ENCODE data around the gene SEC14L5.
A peak's percentile ranks its signal among the peaks of the same experiment; 100 is the strongest.

The SEC14L5 gene

DNA sequence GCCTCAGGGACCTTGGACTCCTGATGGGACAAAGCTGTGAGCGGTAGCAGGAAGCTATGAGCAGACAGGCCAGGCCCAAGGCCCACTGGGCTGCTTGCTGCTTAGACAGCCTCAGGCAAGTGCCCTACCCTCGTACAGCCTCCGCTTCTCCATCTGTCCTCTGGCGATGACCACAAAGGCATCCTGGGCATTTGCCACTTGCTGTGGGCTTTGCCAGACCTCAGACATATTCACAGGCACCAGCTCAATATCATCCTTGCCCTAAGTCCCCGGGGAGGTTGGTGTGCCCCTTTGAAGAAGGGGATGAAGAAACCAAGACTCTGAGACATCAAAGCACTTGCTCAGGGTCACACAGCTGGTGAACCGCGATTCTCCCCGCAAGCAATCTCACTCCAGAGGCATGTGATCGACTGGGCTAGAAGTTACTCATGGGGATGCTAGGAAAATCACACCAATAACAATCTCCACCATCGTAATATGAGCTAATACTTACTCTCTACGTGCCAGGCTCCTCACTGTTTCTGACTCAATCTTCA, 42.8 kb upstream of the SEC14L5 start:
- Histone ChIP-seq H3K36me3 (replicated peaks in 1 of 2; ENCODE audit: control insufficient read depth in 2 of 2, insufficient read depth in 2 of 2, low read length in 2 of 2) (no peaks in the 10 kb centered on the region), H3K27ac (replicated peaks; ENCODE audit: low read length) (no peak overlapping the region), H2BK5ac (ENCODE audit: low read length) (no peak overlapping the region)

DNA sequence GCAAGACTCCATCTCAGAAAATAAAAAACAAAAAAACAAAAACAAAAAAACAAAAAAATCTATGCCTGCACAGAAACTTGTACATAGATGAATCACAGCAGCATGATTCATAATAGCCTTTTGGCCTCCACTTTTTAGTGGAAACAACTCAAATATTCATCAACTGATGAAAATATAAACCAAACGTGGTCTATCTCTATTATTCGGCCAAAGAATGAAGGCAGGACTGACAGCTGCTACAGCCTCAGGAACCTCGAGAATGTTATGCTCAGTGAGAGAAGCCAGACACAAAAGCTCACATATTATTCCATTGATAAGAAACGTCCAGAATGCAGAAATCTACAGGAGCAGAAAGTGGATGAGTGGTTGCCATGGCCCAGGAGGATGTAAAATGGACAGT, 41.0 kb upstream of the SEC14L5 start:
- H3K4me1 ChIP-seq (ENCODE audit: control insufficient read depth in 2 of 2, insufficient read depth in 1 of 2, low read depth in 1 of 2, low read length in 2 of 2) = peaks cover 0 to 11% of the 10 kb centered on the region in 2 donors
- no peak overlapping the region for H2BK12ac ChIP-seq (ENCODE audit: low read length)
- H3K36me3 ChIP-seq (replicated peaks in 1 of 2; ENCODE audit: control insufficient read depth in 2 of 2, insufficient read depth in 2 of 2, low read length in 2 of 2) = no peaks in the 10 kb centered on the region
- H3K27me3 ChIP-seq (ENCODE audit: control insufficient read depth in 3 of 3, insufficient read depth in 3 of 3, low read depth in 1 of 3, low read length in 3 of 3) = peaks cover 0 to 2% (median 1%) of the 10 kb centered on the region in 3 experiments
- H3K27ac ChIP-seq (replicated peaks; ENCODE audit: low read length) = no peak overlapping the region
- H2AFZ ChIP-seq (ENCODE audit: low read length) = no peak overlapping the region
- no peak overlapping the region for H2AK5ac ChIP-seq (ENCODE audit: low read depth, low read length)
- no peak overlapping the region for H3K9ac ChIP-seq (ENCODE audit: low read depth, low read length, poor library complexity)
- no peak overlapping the region for H4K91ac ChIP-seq (ENCODE audit: low read depth, low read length, poor library complexity)
- H3K9me3 ChIP-seq (replicated peaks in 1 of 2; ENCODE audit: control insufficient read depth in 2 of 2, insufficient read depth in 1 of 2, low read depth in 1 of 2, low read length in 2 of 2) = no peaks in the 10 kb centered on the region
- H3K14ac ChIP-seq (ENCODE audit: low read length) = no peak overlapping the region
- H3K18ac ChIP-seq (ENCODE audit: low read length) = no peak overlapping the region
- no peak overlapping the region for H3K23ac ChIP-seq (ENCODE audit: low read depth, low read length, poor library complexity)
- no peak overlapping the region for H2BK15ac ChIP-seq (ENCODE audit: low read length)
- H2BK120ac ChIP-seq (ENCODE audit: low read depth, low read length) = no peak overlapping the region
- no CpG with 5 or more reads among the region's 4 CpGs for WGBS, 2 donors (ENCODE audit: extremely low coverage in 2 of 2, insufficient read length in 2 of 2, insufficient replicate concordance in 1 of 2)
- H3K4ac ChIP-seq (ENCODE audit: low read length) = no peak overlapping the region
- no peak overlapping the region for H4K8ac ChIP-seq (ENCODE audit: low read depth, low read length)
- H3K4me2 ChIP-seq (ENCODE audit: insufficient read depth, low read length, poor library complexity, severe bottlenecking) = no peak overlapping the region
- no peaks in the 10 kb centered on the region for H3K79me1 ChIP-seq (ENCODE audit: low read depth, low read length)
- no peak for DNase-seq (ENCODE audit: low spot score)
- H2BK5ac ChIP-seq (ENCODE audit: low read length) = no peak overlapping the region
- H3K4me3 ChIP-seq (ENCODE audit: low read length in 2 of 2) = no peak overlapping the region

More for the DNA sequence above, 42.8 kb upstream of the SEC14L5 start:
- Histone ChIP-seq H3K14ac (ENCODE audit: low read length) (no peak overlapping the region), H4K8ac (ENCODE audit: low read depth, low read length) (no peak overlapping the region), H2BK15ac (ENCODE audit: low read length) (no peak overlapping the region), H2BK120ac (ENCODE audit: low read depth, low read length) (no peak overlapping the region), H3K4me1 (ENCODE audit: control insufficient read depth in 2 of 2, insufficient read depth in 1 of 2, low read depth in 1 of 2, low read length in 2 of 2) (peaks cover 0 to 11% of the 10 kb centered on the region in 2 donors), H2AFZ (ENCODE audit: low read length) (no peak overlapping the region), H3K23ac (ENCODE audit: low read depth, low read length, poor library complexity) (peak overlapping the region; percentile 87), H3K9ac (ENCODE audit: low read depth, low read length, poor library complexity) (no peak overlapping the region), H3K4ac (ENCODE audit: low read length) (no peak overlapping the region), H4K91ac (ENCODE audit: low read depth, low read length, poor library complexity) (no peak overlapping the region), H3K27me3 (ENCODE audit: control insufficient read depth in 3 of 3, insufficient read depth in 3 of 3, low read depth in 1 of 3, low read length in 3 of 3) (peaks cover 0 to 2% (median 1%) of the 10 kb centered on the region in 3 experiments), H3K4me2 (ENCODE audit: insufficient read depth, low read length, poor library complexity, severe bottlenecking) (no peak overlapping the region), H3K18ac (ENCODE audit: low read length) (no peak overlapping the region), H2BK12ac (ENCODE audit: low read length) (no peak overlapping the region), H2AK5ac (ENCODE audit: low read depth, low read length) (peak overlapping the region; percentile 8), H3K4me3 (ENCODE audit: low read length in 2 of 2) (no peak overlapping the region), H3K9me3 (replicated peaks in 1 of 2; ENCODE audit: control insufficient read depth in 2 of 2, insufficient read depth in 1 of 2, low read depth in 1 of 2, low read length in 2 of 2) (no peaks in the 10 kb centered on the region), H3K79me1 (ENCODE audit: low read depth, low read length) (no peaks in the 10 kb centered on the region)
- no CpG with 5 or more reads among the region's 11 CpGs for WGBS, 2 donors (ENCODE audit: extremely low coverage in 2 of 2, insufficient read length in 2 of 2, insufficient replicate concordance in 1 of 2)
- no peak for DNase-seq (ENCODE audit: low spot score)

DNA sequence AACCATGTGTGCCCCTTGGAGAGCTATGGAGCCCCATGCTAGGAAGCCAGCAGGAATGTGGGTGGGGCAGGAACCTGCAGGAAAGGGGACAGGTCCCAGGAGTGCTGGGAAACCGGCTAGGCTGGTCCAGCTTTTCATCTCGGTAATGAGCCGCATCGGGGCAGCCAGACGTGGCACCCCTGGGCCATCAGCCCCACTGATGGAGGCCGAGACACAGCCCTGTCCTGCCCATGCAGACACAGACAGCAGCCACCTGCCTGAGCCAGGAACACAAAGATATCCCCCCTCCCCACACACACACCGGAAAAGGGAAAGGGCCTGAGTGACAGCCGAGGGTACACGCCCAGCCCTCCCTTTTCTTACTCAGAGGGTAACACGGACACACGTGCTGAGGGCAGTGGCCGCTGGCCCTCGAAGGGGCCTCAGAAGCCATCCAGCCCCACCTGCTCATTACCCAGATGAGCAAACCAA, 39.3 kb upstream of the SEC14L5 start:
- peak overlapping the region; percentile 94 for H2AK5ac ChIP-seq (ENCODE audit: low read depth, low read length)
- no peak overlapping the region for H2BK12ac ChIP-seq (ENCODE audit: low read length)
- no peak for DNase-seq (ENCODE audit: low spot score)
- H3K36me3 ChIP-seq (replicated peaks in 1 of 2; ENCODE audit: control insufficient read depth in 2 of 2, insufficient read depth in 2 of 2, low read length in 2 of 2) = no peaks in the 10 kb centered on the region
- H3K18ac ChIP-seq (ENCODE audit: low read length) = peak overlapping the region; percentile 84
- no peak overlapping the region for H3K4me2 ChIP-seq (ENCODE audit: insufficient read depth, low read length, poor library complexity, severe bottlenecking)
- H2BK5ac ChIP-seq (ENCODE audit: low read length) = peak overlapping the region; percentile 21
- peak overlapping the region; percentile 70 for H3K23ac ChIP-seq (ENCODE audit: low read depth, low read length, poor library complexity)
- H3K9me3 ChIP-seq (replicated peaks in 1 of 2; ENCODE audit: control insufficient read depth in 2 of 2, insufficient read depth in 1 of 2, low read depth in 1 of 2, low read length in 2 of 2) = no peaks in the 10 kb centered on the region
- H2AFZ ChIP-seq (ENCODE audit: low read length) = peak overlapping the region; percentile 59
- H3K79me1 ChIP-seq (ENCODE audit: low read depth, low read length) = no peaks in the 10 kb centered on the region
- no peak overlapping the region for H3K14ac ChIP-seq (ENCODE audit: low read length)
- no peak overlapping the region for H3K4me3 ChIP-seq (ENCODE audit: low read length in 2 of 2)
- WGBS, 2 donors (ENCODE audit: extremely low coverage in 2 of 2, insufficient read length in 2 of 2, insufficient replicate concordance in 1 of 2) = no CpG with 5 or more reads among the region's 13 CpGs
- no peak overlapping the region for H3K4ac ChIP-seq (ENCODE audit: low read length)
- H3K27ac ChIP-seq (replicated peaks; ENCODE audit: low read length) = no peak overlapping the region
- H4K91ac ChIP-seq (ENCODE audit: low read depth, low read length, poor library complexity) = no peak overlapping the region
- peaks cover 0 to 15% (median 0%) of the 10 kb centered on the region in 3 experiments for H3K27me3 ChIP-seq (ENCODE audit: control insufficient read depth in 3 of 3, insufficient read depth in 3 of 3, low read depth in 1 of 3, low read length in 3 of 3)
- peak overlapping the region; percentile 50 for H3K9ac ChIP-seq (ENCODE audit: low read depth, low read length, poor library complexity)
- H2BK120ac ChIP-seq (ENCODE audit: low read depth, low read length) = peak overlapping the region; percentile 67
- H4K8ac ChIP-seq (ENCODE audit: low read depth, low read length) = no peak overlapping the region
- peak overlapping the region; percentile 34 for H2BK15ac ChIP-seq (ENCODE audit: low read length)
- H3K4me1 ChIP-seq (ENCODE audit: control insufficient read depth in 2 of 2, insufficient read depth in 1 of 2, low read depth in 1 of 2, low read length in 2 of 2) = peaks cover 0 to 6% of the 10 kb centered on the region in 2 donors

DNA sequence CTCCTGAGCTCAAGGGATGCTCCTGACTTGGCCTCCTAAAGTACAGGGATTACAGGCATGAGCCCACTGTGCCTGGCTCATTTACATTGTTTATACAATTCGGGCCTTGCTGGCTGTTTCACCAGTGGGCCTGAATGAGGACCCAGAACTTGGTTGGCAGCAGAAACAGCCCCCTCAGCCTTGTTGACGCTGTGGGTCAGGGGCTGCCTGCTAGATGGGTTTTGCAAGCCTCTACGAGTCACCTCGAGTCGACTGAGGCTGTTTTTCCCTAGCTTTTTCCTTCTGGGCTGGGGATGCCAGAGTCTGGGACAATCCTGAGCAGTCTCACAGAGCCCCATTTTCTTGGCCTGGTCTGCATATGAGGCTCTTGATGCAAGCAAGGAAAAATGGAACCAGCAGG, 37.3 kb upstream of the SEC14L5 start:
- Histone ChIP-seq H3K14ac (ENCODE audit: low read length) (no peak overlapping the region), H3K9ac (ENCODE audit: low read depth, low read length, poor library complexity) (no peak overlapping the region), H2BK15ac (ENCODE audit: low read length) (no peak overlapping the region), H3K27ac (replicated peaks; ENCODE audit: low read length) (no peak overlapping the region), H2BK120ac (ENCODE audit: low read depth, low read length) (peak overlapping the region; percentile 22), H2BK5ac (ENCODE audit: low read length) (no peak overlapping the region), H3K79me1 (ENCODE audit: low read depth, low read length) (no peaks in the 10 kb centered on the region), H3K4me2 (ENCODE audit: insufficient read depth, low read length, poor library complexity, severe bottlenecking) (no peak overlapping the region), H3K36me3 (replicated peaks in 1 of 2; ENCODE audit: control insufficient read depth in 2 of 2, insufficient read depth in 2 of 2, low read length in 2 of 2) (no peaks in the 10 kb centered on the region), H3K23ac (ENCODE audit: low read depth, low read length, poor library complexity) (no peak overlapping the region), H4K91ac (ENCODE audit: low read depth, low read length, poor library complexity) (no peak overlapping the region), H2BK12ac (ENCODE audit: low read length) (no peak overlapping the region), H3K18ac (ENCODE audit: low read length) (peak overlapping the region; percentile 20), H2AK5ac (ENCODE audit: low read depth, low read length) (no peak overlapping the region), H4K8ac (ENCODE audit: low read depth, low read length) (no peak overlapping the region), H3K4ac (ENCODE audit: low read length) (no peak overlapping the region), H3K4me3 (ENCODE audit: low read length in 2 of 2) (no peak overlapping the region), H2AFZ (ENCODE audit: low read length) (no peak overlapping the region), H3K27me3 (ENCODE audit: control insufficient read depth in 3 of 3, insufficient read depth in 3 of 3, low read depth in 1 of 3, low read length in 3 of 3) (peaks cover 0 to 31% (median 0%) of the 10 kb centered on the region in 3 experiments), H3K9me3 (replicated peaks in 1 of 2; ENCODE audit: control insufficient read depth in 2 of 2, insufficient read depth in 1 of 2, low read depth in 1 of 2, low read length in 2 of 2) (no peaks in the 10 kb centered on the region), H3K4me1 (ENCODE audit: control insufficient read depth in 2 of 2, insufficient read depth in 1 of 2, low read depth in 1 of 2, low read length in 2 of 2) (peaks cover 0 to 8% of the 10 kb centered on the region in 2 donors)
- no peak for DNase-seq (ENCODE audit: low spot score)
- no CpG with 5 or more reads among the region's 5 CpGs for WGBS, 2 donors (ENCODE audit: extremely low coverage in 2 of 2, insufficient read length in 2 of 2, insufficient replicate concordance in 1 of 2)
